ENCODE results near the gene CTTNBP2.

The CTTNBP2 gene

GRCh38 chr7:117896339-117896738, 23.1 kb upstream of the CTTNBP2 start:
- no peak overlapping the region for H3K27ac ChIP-seq (replicated peaks)
- no peak overlapping the region for H3K4me3 ChIP-seq (replicated peaks; ENCODE audit: insufficient read depth, low read length)
- no peak for DNase-seq (ENCODE audit: low read depth in 1 of 2, low spot score in 1 of 2)
- TF ChIP-seq POLR2AphosphoS5 (IDR thresholded peaks at IDR 0.05; ENCODE audit: low read depth) (no peak), REST (IDR thresholded peaks at IDR 0.05; ENCODE audit: insufficient replicate concordance, low read depth) (no peak), GABPA (IDR thresholded peaks at IDR 0.05; ENCODE audit: low read depth) (no peak), SPI1 (IDR thresholded peaks at IDR 0.05; ENCODE audit: borderline replicate concordance, low read depth) (no peak), CTCF (IDR thresholded peaks at IDR 0.05; ENCODE audit: insufficient read depth, low read length) (no peak)
- no peaks in the 10 kb centered on the region for H3K27me3 ChIP-seq (ENCODE audit: insufficient read depth, poor library complexity, severe bottlenecking)

- no peak for DNase-seq (ENCODE audit: low read depth in 1 of 2, low spot score in 1 of 2)
- TF ChIP-seq GABPA (IDR thresholded peaks at IDR 0.05; ENCODE audit: low read depth) (no peak), POLR2AphosphoS5 (IDR thresholded peaks at IDR 0.05; ENCODE audit: low read depth) (no peak), REST (IDR thresholded peaks at IDR 0.05; ENCODE audit: insufficient replicate concordance, low read depth) (no peak), SPI1 (IDR thresholded peaks at IDR 0.05; ENCODE audit: borderline replicate concordance, low read depth) (no peak), CTCF (IDR thresholded peaks at IDR 0.05; ENCODE audit: insufficient read depth, low read length) (no peak)
- H3K27me3 ChIP-seq (ENCODE audit: insufficient read depth, poor library complexity, severe bottlenecking): peaks cover 3% of the 10 kb centered on the region
- H3K4me3 ChIP-seq (replicated peaks; ENCODE audit: insufficient read depth, low read length): no peak overlapping the region
- no peak overlapping the region for H3K27ac ChIP-seq (replicated peaks)
Observed at GRCh38 chr7:117895276-117895675, 22.0 kb upstream of the CTTNBP2 start.

GRCh38 chr7:117894037-117894436, 20.8 kb upstream of the CTTNBP2 start:
- no peak for DNase-seq (ENCODE audit: low read depth in 1 of 2, low spot score in 1 of 2)
- TF ChIP-seq REST (IDR thresholded peaks at IDR 0.05; ENCODE audit: insufficient replicate concordance, low read depth) (no peak), CTCF (IDR thresholded peaks at IDR 0.05; ENCODE audit: insufficient read depth, low read length) (no peak), POLR2AphosphoS5 (IDR thresholded peaks at IDR 0.05; ENCODE audit: low read depth) (no peak)
- Histone ChIP-seq H3K4me3 (replicated peaks; ENCODE audit: insufficient read depth, low read length) (no peak overlapping the region), H3K27ac (replicated peaks) (no peak overlapping the region), H3K27me3 (ENCODE audit: insufficient read depth, poor library complexity, severe bottlenecking) (peaks cover 3% of the 10 kb centered on the region)
